Measurements from ENCODE around the gene DYNC1H1.

The DYNC1H1 gene

DNA sequence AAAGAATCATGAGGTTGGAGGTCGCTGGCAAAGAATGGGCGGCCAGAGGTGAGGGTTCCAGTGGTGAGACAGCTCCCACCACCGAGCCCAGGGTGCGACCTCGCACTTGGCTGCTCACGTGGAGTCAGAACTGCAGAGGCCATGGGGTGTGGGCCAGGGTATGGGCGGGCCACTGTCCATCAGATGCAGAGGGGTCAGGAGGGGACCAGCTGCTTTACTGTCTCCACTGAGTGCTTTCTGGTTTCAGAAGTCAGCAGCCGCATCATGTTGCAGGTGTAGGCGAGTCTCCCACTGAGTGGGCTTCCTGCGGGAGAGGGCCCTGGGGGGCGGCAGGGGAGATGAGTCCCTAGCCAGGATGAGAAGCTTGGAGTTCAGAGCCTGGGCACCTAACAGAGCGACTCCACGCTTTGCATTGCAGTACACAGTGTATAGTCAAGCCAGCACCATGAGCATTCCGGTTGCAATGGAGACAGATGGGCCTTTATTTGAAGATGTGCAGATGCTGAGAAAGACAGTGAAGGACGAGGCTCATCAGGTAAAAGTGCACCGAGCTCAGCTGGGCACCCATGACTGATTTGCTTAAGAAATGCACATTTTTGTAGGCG is 46.9 kb upstream of the DYNC1H1 start:
- TF ChIP-seq EZH2phosphoT487 (IDR thresholded peaks at IDR 0.05; ENCODE audit: borderline replicate concordance, low read length) = no peak
- TF ChIP-seq, protein P1, sequence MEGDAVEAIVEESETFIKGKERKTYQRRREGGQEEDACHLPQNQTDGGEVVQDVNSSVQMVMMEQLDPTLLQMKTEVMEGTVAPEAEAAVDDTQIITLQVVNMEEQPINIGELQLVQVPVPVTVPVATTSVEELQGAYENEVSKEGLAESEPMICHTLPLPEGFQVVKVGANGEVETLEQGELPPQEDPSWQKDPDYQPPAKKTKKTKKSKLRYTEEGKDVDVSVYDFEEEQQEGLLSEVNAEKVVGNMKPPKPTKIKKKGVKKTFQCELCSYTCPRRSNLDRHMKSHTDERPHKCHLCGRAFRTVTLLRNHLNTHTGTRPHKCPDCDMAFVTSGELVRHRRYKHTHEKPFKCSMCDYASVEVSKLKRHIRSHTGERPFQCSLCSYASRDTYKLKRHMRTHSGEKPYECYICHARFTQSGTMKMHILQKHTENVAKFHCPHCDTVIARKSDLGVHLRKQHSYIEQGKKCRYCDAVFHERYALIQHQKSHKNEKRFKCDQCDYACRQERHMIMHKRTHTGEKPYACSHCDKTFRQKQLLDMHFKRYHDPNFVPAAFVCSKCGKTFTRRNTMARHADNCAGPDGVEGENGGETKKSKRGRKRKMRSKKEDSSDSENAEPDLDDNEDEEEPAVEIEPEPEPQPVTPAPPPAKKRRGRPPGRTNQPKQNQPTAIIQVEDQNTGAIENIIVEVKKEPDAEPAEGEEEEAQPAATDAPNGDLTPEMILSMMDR (IDR thresholded peaks at IDR 0.05; ENCODE audit: low read depth, low read length, poor library complexity, severe bottlenecking) = no peak
- Histone ChIP-seq H3K27ac (ENCODE audit: low read depth, low read length) (no peak overlapping the region), H3K4me2 (ENCODE audit: low read length) (no peak overlapping the region), H4K20me1 (ENCODE audit: control insufficient read depth, insufficient read depth, low read depth, low read length) (no peaks in the 10 kb centered on the region), H3K4me1 (ENCODE audit: control insufficient read depth, low read length) (peaks cover 3% of the 10 kb centered on the region), H3K9me3 (ENCODE audit: control insufficient read depth, insufficient read depth, low read length) (no peaks in the 10 kb centered on the region), H3F3A (ENCODE audit: control insufficient read depth, insufficient read depth) (no peaks in the 10 kb centered on the region), H3K9me2 (replicated peaks; ENCODE audit: control insufficient read depth, low read length) (no peaks in the 10 kb centered on the region), H3K79me2 (ENCODE audit: control insufficient read depth, low read length) (no peaks in the 10 kb centered on the region), H3K27me3 (ENCODE audit: control insufficient read depth, low read length) (no peaks in the 10 kb centered on the region), H3K4me3 (ENCODE audit: low read length) (no peak overlapping the region), H3K36me3 (ENCODE audit: control insufficient read depth, low read length) (peaks cover 22% of the 10 kb centered on the region)

DNA sequence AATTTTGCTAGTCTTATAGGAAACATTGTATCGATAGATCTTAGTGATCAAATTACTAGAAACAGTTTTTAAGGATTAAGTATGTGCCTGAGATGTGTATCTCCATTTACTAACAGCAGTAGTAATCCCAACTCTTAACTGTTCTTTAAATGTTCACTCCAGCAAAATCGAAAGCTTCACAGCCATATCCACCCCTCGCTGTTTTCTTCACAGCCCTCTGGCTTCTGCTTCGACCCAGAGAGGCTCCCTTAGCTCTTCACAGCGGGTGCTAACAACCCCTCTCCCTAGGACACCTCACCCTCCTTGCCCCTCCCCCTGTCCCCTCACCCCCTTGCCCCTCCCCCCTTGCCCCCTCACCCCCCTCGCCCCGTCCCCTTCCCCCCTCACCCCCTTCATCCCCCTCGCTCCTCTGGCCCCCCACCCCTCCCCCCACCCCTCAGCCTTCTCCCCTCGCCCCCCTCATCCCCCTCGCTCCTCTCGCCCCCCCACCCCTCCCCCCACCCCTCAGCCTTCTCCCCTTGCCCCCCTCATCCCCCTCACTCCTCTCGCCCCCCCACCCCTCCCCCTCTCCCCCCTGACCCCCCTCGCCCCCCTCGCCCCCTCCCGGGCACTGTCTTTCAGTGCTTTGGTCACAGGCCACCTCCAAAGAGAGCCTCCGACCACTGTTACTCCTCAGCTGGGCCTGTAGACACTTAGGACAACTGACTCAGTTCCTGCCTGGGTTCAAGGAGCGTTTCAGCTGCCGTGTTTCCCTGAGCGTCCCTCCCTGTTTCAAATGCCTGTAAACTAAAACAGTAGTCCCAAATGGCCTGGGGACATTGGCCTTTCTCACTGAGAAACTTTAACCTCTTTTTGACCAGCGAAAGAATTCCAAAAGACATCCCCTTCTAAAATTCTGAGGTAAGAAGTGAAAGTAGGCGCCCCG is 46.0 kb upstream of the DYNC1H1 start:
- Histone ChIP-seq H4K20me1 (ENCODE audit: control insufficient read depth, insufficient read depth, low read depth, low read length) (no peaks in the 10 kb centered on the region), H3F3A (ENCODE audit: control insufficient read depth, insufficient read depth) (no peaks in the 10 kb centered on the region), H3K4me3 (ENCODE audit: low read length) (no peak overlapping the region), H3K4me2 (ENCODE audit: low read length) (no peak overlapping the region), H3K27me3 (ENCODE audit: control insufficient read depth, low read length) (no peaks in the 10 kb centered on the region), H3K36me3 (ENCODE audit: control insufficient read depth, low read length) (peaks cover 20% of the 10 kb centered on the region), H3K4me1 (ENCODE audit: control insufficient read depth, low read length) (peaks cover 3% of the 10 kb centered on the region), H3K79me2 (ENCODE audit: control insufficient read depth, low read length) (no peaks in the 10 kb centered on the region), H3K9me2 (replicated peaks; ENCODE audit: control insufficient read depth, low read length) (no peaks in the 10 kb centered on the region), H3K9me3 (ENCODE audit: control insufficient read depth, insufficient read depth, low read length) (no peaks in the 10 kb centered on the region), H3K27ac (ENCODE audit: low read depth, low read length) (no peak overlapping the region)
- TF ChIP-seq EZH2phosphoT487 (IDR thresholded peaks at IDR 0.05; ENCODE audit: borderline replicate concordance, low read length) = no peak
- TF ChIP-seq, protein P1 (IDR thresholded peaks at IDR 0.05; ENCODE audit: low read depth, low read length, poor library complexity, severe bottlenecking) = no peak

DNA sequence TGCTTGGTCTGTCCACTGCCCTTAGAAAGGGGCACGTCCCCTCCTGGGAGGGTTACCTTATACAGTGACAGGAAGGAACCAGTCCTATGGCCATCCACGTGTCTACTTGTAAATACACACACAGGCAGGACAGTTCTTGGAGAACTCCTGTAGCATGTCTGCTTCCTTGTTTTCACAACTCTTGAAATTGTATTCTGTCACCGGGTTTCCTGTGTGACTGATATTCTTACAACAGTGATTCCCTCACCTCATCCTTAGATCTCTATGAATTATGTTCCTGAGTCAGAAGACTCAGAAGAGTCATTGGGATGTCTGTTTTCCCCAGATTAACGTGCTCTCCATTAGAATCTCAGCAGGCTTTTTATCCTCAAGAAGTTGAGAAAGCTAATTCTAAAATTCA is 44.1 kb upstream of the DYNC1H1 start:
- Histone ChIP-seq H4K20me1 (ENCODE audit: control insufficient read depth, insufficient read depth, low read depth, low read length) (no peaks in the 10 kb centered on the region), H3K4me2 (ENCODE audit: low read length) (no peak overlapping the region), H3K79me2 (ENCODE audit: control insufficient read depth, low read length) (no peaks in the 10 kb centered on the region), H3K9me3 (ENCODE audit: control insufficient read depth, insufficient read depth, low read length) (no peaks in the 10 kb centered on the region), H3K4me1 (ENCODE audit: control insufficient read depth, low read length) (peaks cover 3% of the 10 kb centered on the region), H3F3A (ENCODE audit: control insufficient read depth, insufficient read depth) (no peaks in the 10 kb centered on the region), H3K4me3 (ENCODE audit: low read length) (no peak overlapping the region), H3K27ac (ENCODE audit: low read depth, low read length) (no peak overlapping the region), H3K27me3 (ENCODE audit: control insufficient read depth, low read length) (no peaks in the 10 kb centered on the region), H3K36me3 (ENCODE audit: control insufficient read depth, low read length) (peaks cover 7% of the 10 kb centered on the region), H3K9me2 (replicated peaks; ENCODE audit: control insufficient read depth, low read length) (no peaks in the 10 kb centered on the region)
- TF ChIP-seq, protein P1 (IDR thresholded peaks at IDR 0.05; ENCODE audit: low read depth, low read length, poor library complexity, severe bottlenecking) = no peak
- no peak for TF ChIP-seq EZH2phosphoT487 (IDR thresholded peaks at IDR 0.05; ENCODE audit: borderline replicate concordance, low read length)
